ENCODE data around the gene MYH9. TPM values are rescaled to one million over a fixed set of nuclear protein-coding genes. Genes with fewer than 3 reads are reported as not detected.

The MYH9 gene
- total RNA-seq, 1 experiment from 2014 or later, result 788 TPM

DNA sequence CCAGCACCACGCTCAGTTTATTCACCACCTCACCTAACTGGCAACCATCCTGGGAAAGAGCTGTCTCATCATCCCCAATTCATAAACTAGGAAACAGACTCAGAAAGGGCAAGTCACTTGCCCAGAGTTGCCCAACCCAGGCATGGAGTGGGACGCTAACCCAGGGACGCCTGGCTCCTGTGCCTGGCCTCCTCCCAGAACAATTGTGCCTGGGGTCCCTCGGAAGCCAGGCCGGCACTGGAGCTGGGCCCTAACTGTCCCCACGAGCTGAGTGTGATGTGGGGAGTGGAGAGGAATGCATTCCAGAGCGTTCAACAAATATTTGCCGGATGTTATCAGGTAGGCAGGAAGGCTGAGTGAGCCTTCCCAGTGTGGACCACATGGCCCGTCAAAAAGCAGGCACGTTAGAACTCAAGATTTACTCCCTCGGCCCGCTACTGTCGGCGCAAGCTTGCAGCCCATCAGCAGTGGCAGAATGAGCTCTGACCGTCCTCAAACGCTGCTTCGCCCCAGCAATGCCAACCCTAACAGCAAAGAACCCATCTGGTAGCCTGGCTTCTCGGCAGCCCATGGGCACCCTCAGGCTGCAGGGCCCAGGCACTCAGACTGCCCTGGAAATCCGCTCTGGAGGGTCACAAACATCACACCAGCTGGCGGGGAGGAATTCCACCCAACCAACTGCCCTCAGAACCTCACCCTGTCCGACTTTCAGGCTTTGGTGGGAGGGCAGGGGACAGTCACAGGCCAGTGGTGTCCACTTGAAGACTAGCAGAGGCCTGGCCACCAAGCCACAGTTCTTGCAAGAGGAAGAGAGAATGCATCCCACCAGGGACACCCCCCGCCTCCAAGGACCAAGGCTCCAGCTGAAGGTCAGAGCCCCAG, 35.6 kb downstream of the MYH9 start:
- Histone ChIP-seq H3K27me3 (ENCODE audit: control insufficient read depth, insufficient read depth, low read length) (no peaks in the 10 kb centered on the region), H3K9me3 (ENCODE audit: control insufficient read depth, insufficient read depth, low read depth, low read length) (no peaks in the 10 kb centered on the region), H3K27ac (ENCODE audit: low read length) (peak overlapping the region; percentile 99), H3K36me3 (ENCODE audit: control insufficient read depth, insufficient read depth, low read length) (no peaks in the 10 kb centered on the region; the same call in 1 of the 2 replicates), H3K4me3 (ENCODE audit: low read depth in 2 of 2, low read length in 2 of 2) (peak overlapping the region in 1 of 2 experiments; percentile 36; a peak in 2 of 4 replicates), H3K4me1 (ENCODE audit: control insufficient read depth, insufficient read depth, low read length) (peaks cover 87% of the 10 kb centered on the region)
- intact Hi-C loops (cut with micrococcal nuclease; ENCODE audit: unreplicated experiment) (no loop called here), in situ Hi-C loops (cut with HindIII; ENCODE audit: low pct_unique_long_range_greater_than_20kb, low sequenced_read_pairs) (no loop called here)
- POLR2A ChIA-PET, result no interaction called here
- TF ChIP-seq CTCF (IDR thresholded peaks at IDR 0.05) (no peak), REST (IDR thresholded peaks at IDR 0.05; ENCODE audit: insufficient read depth in 1 of 2, low read depth in 2 of 2, low read length in 1 of 2) (no peak), POLR2AphosphoS5 (IDR thresholded peaks at IDR 0.05; ENCODE audit: low read depth, low read length) (no peak; the same call in 1 of the 2 replicates), TCF7L2 (IDR thresholded peaks at IDR 0.05; ENCODE audit: low read depth, low read length) (no peak), SIN3A (IDR thresholded peaks at IDR 0.05; ENCODE audit: borderline replicate concordance, insufficient read depth, low read depth, low read length) (no peak)
- DNase-seq (ENCODE audit: low read depth, low spot score) (no peak), ATAC-seq (peak; percentile 19)
- CTCF ChIA-PET, result interaction anchor here (0.6 kb wide), 1 partner anchor 118 kb away, joined by 4 read pairs; no protein-coding TSS in a partner anchor
- no TSS peak for BruUV-seq (replicated peaks)

- ChIA-PET POLR2A (interaction anchor here (0.7 kb wide), 1 partner anchor 131 kb away, joined by 14 read pairs; no protein-coding TSS in a partner anchor), CTCF (no interaction called here)
- ATAC-seq (peak; percentile 44), DNase-seq (ENCODE audit: low read depth, low spot score) (no peak)
- no TSS peak for BruUV-seq (replicated peaks)
- H3K36me3 ChIP-seq (ENCODE audit: control insufficient read depth, insufficient read depth, low read length), result peaks cover 4% of the 10 kb centered on the region; the same call in 1 of the 2 replicates
- H3K4me3 ChIP-seq (ENCODE audit: low read depth in 2 of 2, low read length in 2 of 2), result peak overlapping the region in 1 of 2 experiments; percentile 36; a peak in 2 of 4 replicates
- no peak for TF ChIP-seq CTCF (IDR thresholded peaks at IDR 0.05)
- no peak; the same call in none of the 2 replicates for TF ChIP-seq POLR2AphosphoS5 (IDR thresholded peaks at IDR 0.05; ENCODE audit: low read depth, low read length)
- peak; percentile 66 for TF ChIP-seq TCF7L2 (IDR thresholded peaks at IDR 0.05; ENCODE audit: low read depth, low read length)
- in situ Hi-C loops (cut with HindIII; ENCODE audit: low pct_unique_long_range_greater_than_20kb, low sequenced_read_pairs), result no loop called here
- H3K27ac ChIP-seq (ENCODE audit: low read length), result peak overlapping the region; percentile 99
- no peaks in the 10 kb centered on the region for H3K27me3 ChIP-seq (ENCODE audit: control insufficient read depth, insufficient read depth, low read length)
- intact Hi-C loops (cut with micrococcal nuclease; ENCODE audit: unreplicated experiment), result no loop called here
- no peaks in the 10 kb centered on the region for H3K9me3 ChIP-seq (ENCODE audit: control insufficient read depth, insufficient read depth, low read depth, low read length)
- H3K4me1 ChIP-seq (ENCODE audit: control insufficient read depth, insufficient read depth, low read length), result peaks cover 89% of the 10 kb centered on the region
These were observed 36.8 kb downstream of the MYH9 start for GRCh38 chr22:36350751-36351594.

Data from Panc1 (cell line).